ENCODE measurements around the gene NUDT7. TPM values are rescaled to one million over a fixed set of nuclear protein-coding genes. Genes with fewer than 3 reads are reported as not detected.

NUDT7 gene
- total and polyA plus RNA-seq, 4 donors: 3.8 to 28.7 (median 10.1) TPM

GRCh38 chr16:77788181-77789084 is 66.1 kb downstream of the NUDT7 start, which contains the start of gene VAT1L:
VAT1L (plus strand) TSS chr16:77788564; CDS start chr16:77788683, 119 bp downstream.
- intact Hi-C loops (cut with DNase I): loop anchor here in 1 of 2 donors (10.0 kb wide), 1 partner anchor 176 kb away; no protein-coding TSS in a partner anchor
- H3K27ac ChIP-seq (ENCODE audit: low read depth in 1 of 2, low read length in 2 of 2): no peak within 1 kb of the TSS
- peak within 1 kb of the TSS; percentile 63 to 70 for H3K4me3 ChIP-seq (ENCODE audit: low read length in 2 of 2)
- no peaks in the 10 kb centered on the region for H3K36me3 ChIP-seq (ENCODE audit: control insufficient read depth in 1 of 2, insufficient read depth in 2 of 2, low read length in 1 of 2)
- no peaks in the 10 kb centered on the region for H3K9me3 ChIP-seq (ENCODE audit: control insufficient read depth, low read length)
- no peaks in the 10 kb centered on the region for H3K27me3 ChIP-seq (ENCODE audit: control insufficient read depth in 1 of 2, insufficient read depth in 2 of 2, low read length in 1 of 2)
- peak; percentile 89 for ATAC-seq (ENCODE audit: low FRiP score)
- 1% methylated on average over 47 to 78 of the region's 78 CpGs for WGBS, 2 donors
- no peaks in the 10 kb centered on the region for H3K4me1 ChIP-seq (ENCODE audit: control insufficient read depth in 1 of 2, insufficient read depth in 2 of 2, low read length in 2 of 2)
- peak; percentile 52 to 86 for DNase-seq

GRCh38 chr16:77789085-77790008 is 67.0 kb downstream of the NUDT7 start:
- Histone ChIP-seq H3K4me1 (ENCODE audit: control insufficient read depth in 1 of 2, insufficient read depth in 2 of 2, low read length in 2 of 2) (no peaks in the 10 kb centered on the region), H3K27me3 (ENCODE audit: control insufficient read depth in 1 of 2, insufficient read depth in 2 of 2, low read length in 1 of 2) (no peaks in the 10 kb centered on the region), H3K36me3 (ENCODE audit: control insufficient read depth in 1 of 2, insufficient read depth in 2 of 2, low read length in 1 of 2) (no peaks in the 10 kb centered on the region), H3K9me3 (ENCODE audit: control insufficient read depth, low read length) (no peaks in the 10 kb centered on the region), H3K4me3 (ENCODE audit: low read length in 2 of 2) (peak overlapping the region; percentile 63 to 70), H3K27ac (ENCODE audit: low read depth in 1 of 2, low read length in 2 of 2) (no peak overlapping the region)
- 2% methylated on average over 34 of the region's 34 CpGs for WGBS, 2 donors
- ATAC-seq (ENCODE audit: low FRiP score) (peak; percentile 51), DNase-seq (no peak)
- intact Hi-C loops (cut with DNase I): loop anchor here (10.0 kb wide), 2 partner anchors 115 to 175 kb away; no protein-coding TSS in a partner anchor

DNA sequence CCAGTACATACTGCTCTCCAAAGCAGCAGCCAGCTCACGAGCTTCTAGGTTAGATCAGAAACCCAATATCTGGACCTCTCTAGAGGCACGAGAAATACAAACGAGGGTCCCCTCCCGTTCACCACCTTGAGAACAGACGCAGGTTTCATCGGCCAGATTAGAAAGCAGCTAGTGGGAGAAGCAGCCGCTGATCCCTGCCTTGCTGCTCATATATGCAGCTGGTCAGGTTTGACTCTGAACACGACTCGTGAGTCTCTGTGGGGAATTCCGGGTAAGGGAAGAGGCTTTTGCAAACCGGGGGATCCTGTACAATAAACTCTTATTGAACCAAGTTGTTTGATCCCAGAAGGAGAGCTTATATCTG is 67.7 kb downstream of the NUDT7 start:
- no peaks in the 10 kb centered on the region for H3K36me3 ChIP-seq (ENCODE audit: control insufficient read depth in 1 of 2, insufficient read depth in 2 of 2, low read length in 1 of 2)
- 9% methylated on average over 11 of the region's 11 CpGs for WGBS, 2 donors
- DNase-seq (no peak), ATAC-seq (ENCODE audit: low FRiP score) (no peak)
- intact Hi-C loops (cut with DNase I): loop anchor here in 1 of 2 donors (10.0 kb wide), 1 partner anchor 115 kb away; no protein-coding TSS in a partner anchor
- H3K27ac ChIP-seq (ENCODE audit: low read depth in 1 of 2, low read length in 2 of 2): no peak overlapping the region
- no peaks in the 10 kb centered on the region for H3K4me1 ChIP-seq (ENCODE audit: control insufficient read depth in 1 of 2, insufficient read depth in 2 of 2, low read length in 2 of 2)
- H3K9me3 ChIP-seq (ENCODE audit: control insufficient read depth, low read length): no peaks in the 10 kb centered on the region
- peak overlapping the region; percentile 63 to 70 for H3K4me3 ChIP-seq (ENCODE audit: low read length in 2 of 2)
- no peaks in the 10 kb centered on the region for H3K27me3 ChIP-seq (ENCODE audit: control insufficient read depth in 1 of 2, insufficient read depth in 2 of 2, low read length in 1 of 2)

DNA sequence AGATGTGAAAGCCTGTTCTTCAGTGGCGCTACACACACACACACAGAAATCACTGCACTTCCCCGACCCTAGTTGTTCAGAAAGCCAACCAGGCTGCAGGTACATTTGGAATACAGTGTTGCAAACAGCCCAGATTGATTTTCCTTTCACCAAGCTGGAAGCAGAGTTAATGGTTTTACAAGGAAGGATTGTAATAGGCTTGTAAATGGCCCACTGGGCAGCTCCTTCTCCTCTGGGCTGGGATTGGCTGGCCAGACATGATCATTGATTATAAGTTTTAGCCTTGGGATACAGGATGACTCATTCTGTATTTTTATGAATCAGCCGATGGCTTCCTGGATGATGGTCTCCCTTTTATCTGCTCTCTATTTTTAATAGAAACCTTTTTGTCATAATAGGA is 68.6 kb downstream of the NUDT7 start:
- ATAC-seq (ENCODE audit: low FRiP score): no peak
- H3K36me3 ChIP-seq (ENCODE audit: control insufficient read depth in 1 of 2, insufficient read depth in 2 of 2, low read length in 1 of 2): no peaks in the 10 kb centered on the region
- 61 to 84% methylated on average over 3 of the region's 3 CpGs for WGBS, 2 donors
- intact Hi-C loops (cut with DNase I): loop anchor here in 1 of 2 donors (10.0 kb wide), 1 partner anchor 116 kb away; no protein-coding TSS in a partner anchor
- no peaks in the 10 kb centered on the region for H3K4me1 ChIP-seq (ENCODE audit: control insufficient read depth in 1 of 2, insufficient read depth in 2 of 2, low read length in 2 of 2)
- no peak for DNase-seq
- no peak overlapping the region for H3K27ac ChIP-seq (ENCODE audit: low read depth in 1 of 2, low read length in 2 of 2)
- no peaks in the 10 kb centered on the region for H3K27me3 ChIP-seq (ENCODE audit: control insufficient read depth in 1 of 2, insufficient read depth in 2 of 2, low read length in 1 of 2)
- H3K9me3 ChIP-seq (ENCODE audit: control insufficient read depth, low read length): no peaks in the 10 kb centered on the region
- no peak overlapping the region for H3K4me3 ChIP-seq (ENCODE audit: low read length in 2 of 2)

Other genes starting within 250 kb of the NUDT7 start
- gene VAT1L, start 66.0 kb downstream of the NUDT7 start, total RNA-seq: 10 to 100 TPM in 1 of 2 donors, 1 to 10 TPM in 1; 9.3 to 18.7 TPM
- gene VAT1L, start 66.0 kb downstream of the NUDT7 start, polyA plus RNA-seq: 10 to 100 TPM; 16.4 to 28.4 TPM

Measured in aorta (tissue), 5 donors.